ENCODE data around the gene ATP2A1.

The ATP2A1 gene

DNA sequence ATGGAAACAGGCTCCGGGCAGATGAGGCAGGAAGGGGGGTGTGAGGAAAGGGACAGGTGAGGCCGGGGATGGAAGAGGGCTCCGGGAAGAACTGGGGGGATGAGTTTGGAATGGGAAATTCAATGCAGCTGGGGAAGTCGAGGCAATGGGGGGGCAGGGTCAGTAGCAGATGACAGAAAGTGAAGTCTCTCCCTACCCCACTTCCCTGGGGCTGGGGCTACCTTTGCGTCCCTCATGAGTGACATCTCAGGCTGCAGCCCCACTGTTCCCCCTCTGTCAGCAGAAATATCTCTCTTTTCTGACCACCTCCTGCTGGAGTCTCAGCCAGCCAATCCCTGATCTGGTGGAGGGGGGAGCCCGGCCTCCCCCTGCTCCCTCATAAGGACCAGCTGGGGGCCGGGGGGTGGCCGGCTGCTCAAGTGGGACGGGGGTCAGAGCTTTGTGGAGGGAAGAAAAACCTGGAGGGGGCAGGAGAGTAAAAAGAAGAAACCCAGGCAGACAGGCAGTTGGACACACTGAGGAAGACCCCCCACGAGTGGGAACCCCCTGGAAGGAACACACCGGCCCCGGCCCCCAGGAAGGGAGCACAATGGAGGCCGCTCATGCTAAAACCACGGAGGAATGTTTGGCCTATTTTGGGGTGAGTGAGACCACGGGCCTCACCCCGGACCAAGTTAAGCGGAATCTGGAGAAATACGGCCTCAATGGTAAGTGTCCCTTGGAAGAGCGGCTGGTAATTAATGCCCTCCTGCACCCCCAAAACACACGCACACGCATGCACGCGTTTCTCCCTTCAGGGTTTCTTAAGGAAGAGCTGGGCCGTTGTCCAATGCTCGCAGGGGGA is at the start of gene ATP2A1:
Gene ATP2A1 (plus strand): TSS at position 406 of the 844 bp plus-strand sequence. CDS start 184 bp downstream, at position 590.
- no peak for DNase-seq (ENCODE audit: low read depth)

DNA sequence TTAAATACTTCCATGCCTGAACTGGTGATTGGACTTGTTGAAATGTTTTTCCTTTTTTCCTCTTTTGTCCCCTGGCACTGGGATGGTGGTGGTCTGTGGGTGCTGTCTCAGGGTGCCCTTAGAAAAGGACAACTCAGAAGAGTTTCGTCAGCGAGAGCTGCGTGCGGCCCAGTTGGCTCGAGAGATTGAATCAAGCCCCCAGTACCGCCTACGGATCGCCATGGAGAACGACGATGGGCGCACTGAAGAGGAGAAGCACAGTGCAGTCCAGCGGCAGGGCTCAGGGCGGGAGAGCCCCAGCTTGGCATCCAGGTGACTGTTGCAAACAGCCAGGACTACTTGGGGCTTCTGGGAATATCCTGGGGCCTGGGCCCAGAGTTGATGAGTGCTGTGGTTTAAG is 48.5 kb upstream of the ATP2A1 start:
- DNase-seq (ENCODE audit: low read depth) = no peak

- DNase-seq (ENCODE audit: low read depth) = no peak
Measured at GRCh38 chr16:28830531-28830930, 47.8 kb upstream of the ATP2A1 start.

- DNase-seq (ENCODE audit: low read depth) = no peak
Measured at GRCh38 chr16:28834349-28834748, 43.9 kb upstream of the ATP2A1 start.

DNA sequence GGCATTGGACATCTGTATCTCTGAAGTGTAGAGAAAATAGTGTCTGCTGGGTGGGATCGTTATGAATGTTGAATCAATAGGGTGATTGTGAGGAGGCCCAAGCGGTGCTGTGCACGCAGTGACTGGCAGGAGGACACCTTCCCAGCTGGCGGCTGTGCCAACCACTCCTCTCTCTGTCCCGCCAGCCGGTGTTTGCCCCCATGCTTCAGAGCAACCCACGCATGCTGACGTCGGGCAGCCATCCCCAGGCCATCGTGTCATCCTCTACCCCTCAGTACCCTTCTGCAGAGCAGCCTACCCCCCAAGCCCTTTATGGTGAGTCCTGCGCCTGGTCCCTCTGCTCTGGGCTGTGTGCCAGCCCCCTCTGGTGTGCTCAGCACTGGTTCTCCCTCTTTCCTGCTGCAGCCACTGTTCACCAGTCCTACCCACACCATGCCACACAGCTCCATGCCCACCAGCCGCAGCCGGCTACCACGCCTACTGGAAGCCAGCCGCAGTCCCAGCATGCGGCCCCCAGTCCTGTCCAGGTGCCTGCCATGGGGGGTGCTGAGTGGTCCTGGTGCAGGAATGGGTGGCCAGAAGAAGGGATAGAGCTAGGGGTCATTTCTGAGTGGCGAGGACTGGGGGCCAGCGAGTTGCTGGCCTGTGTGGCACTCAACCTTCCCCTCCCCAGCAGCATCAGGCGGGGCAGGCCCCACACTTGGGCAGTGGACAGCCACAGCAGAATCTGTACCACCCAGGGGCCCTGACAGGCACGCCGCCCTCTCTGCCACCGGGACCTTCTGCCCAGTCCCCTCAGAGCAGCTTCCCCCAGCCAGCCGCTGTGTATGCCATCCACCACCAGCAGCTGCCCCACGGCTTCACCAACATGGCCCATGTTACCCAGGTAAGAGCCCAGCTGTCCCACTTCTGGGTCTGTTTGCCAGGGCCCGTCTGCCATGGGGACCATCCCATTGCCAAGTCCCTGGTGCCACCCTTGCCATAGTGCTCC is 43.1 kb upstream of the ATP2A1 start:
- no peak for DNase-seq (ENCODE audit: low read depth)

DNA sequence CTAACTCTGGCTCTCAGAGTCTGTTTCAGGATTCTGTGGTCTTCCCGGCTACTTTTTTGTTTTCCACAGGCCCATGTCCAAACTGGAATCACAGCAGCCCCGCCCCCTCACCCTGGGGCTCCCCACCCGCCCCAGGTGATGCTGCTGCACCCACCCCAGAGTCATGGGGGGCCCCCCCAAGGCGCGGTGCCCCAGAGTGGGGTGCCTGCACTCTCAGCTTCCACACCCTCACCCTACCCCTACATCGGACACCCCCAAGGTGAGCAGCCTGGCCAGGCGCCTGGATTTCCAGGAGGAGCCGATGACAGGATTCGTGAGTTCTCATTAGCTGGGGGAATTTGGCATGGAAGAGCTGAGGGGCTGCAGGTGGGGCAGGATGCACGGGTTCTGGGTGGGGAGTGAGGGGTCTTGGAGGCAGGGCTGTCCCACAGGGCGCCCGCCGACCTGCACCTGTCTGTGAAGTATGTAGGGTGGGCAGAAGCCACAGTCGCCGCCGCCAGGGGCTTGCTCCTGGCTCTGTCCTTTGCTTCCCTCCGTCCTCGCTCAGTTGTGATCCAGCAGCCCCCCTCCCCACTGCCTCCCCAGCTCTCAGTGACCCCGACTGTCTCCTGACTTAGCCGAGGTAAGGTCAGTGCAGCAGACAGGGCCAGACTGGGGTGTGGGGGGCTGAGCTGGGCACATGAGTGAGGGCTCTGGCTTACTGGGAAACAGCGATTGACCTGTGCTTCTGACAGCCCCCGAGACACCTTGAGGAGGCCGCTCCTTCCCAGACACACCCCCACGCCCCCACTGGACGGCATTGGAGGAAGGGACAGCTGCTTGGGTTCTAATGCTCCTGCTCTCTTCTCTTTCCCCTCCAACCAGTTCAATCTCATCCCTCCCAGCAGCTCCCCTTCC is 42.2 kb upstream of the ATP2A1 start:
- no peak for DNase-seq (ENCODE audit: low read depth)

DNA sequence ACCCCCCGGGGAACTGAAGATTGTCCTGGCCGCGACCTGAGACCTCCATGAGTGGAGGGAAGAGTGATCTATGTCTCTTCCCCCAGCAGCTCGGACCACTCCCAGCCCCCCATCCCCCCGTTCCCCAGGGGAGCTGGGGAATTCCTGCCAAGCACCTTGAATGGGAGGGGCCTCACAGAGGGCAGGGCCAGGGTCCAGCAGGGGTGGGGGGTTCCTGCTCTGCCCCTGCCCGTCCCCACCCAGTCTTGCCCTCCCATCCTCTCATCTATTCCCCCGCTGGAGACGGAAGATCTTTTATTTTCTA is 41.6 kb upstream of the ATP2A1 start:
- DNase-seq (ENCODE audit: low read depth) = no peak

- DNase-seq (ENCODE audit: low read depth) = no peak
Measured at GRCh38 chr16:28837672-28838557, 40.4 kb upstream of the ATP2A1 start.

- no peak for DNase-seq (ENCODE audit: low read depth)
Measured at GRCh38 chr16:28838558-28838918, 39.8 kb upstream of the ATP2A1 start.

DNA sequence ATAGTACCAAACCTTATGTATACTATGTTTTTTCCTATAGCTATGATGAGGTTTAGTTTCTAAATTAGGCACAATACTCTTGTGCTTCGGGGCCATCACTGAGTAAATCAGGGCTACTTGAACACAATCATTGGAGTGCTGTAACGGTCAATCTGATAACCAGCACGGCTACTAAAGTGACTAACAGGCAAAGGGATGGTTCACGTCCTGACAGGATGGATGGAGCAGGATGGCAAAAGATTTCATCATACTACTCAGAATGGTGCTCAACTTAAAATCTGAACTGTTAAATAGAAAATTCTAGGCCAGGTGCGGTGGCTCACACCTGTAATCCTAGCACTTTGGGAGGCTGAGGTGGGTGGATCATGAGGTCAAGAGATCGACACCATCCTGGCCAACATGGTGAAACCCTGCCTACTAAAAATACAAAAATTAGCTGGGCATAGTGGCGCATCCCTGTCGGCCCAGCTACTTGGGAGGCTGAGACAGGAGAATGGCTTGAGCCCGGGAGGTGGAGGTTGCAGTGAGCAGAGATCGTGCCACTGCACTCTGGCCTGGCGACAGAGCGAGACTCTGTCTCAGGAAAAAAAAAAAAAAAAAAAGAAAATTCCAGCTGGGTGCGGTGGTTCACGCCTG is 39.2 kb upstream of the ATP2A1 start:
- DNase-seq (ENCODE audit: low read depth) = no peak

GRCh38 chr16:28839899-28840298 is 38.4 kb upstream of the ATP2A1 start:
- DNase-seq (ENCODE audit: low read depth) = peak; percentile 51

GRCh38 chr16:28842696-28843095 is 35.6 kb upstream of the ATP2A1 start:
- DNase-seq (ENCODE audit: low read depth) = no peak

- DNase-seq (ENCODE audit: low read depth) = no peak
Measured at GRCh38 chr16:28843766-28844165, 34.5 kb upstream of the ATP2A1 start.

DNA sequence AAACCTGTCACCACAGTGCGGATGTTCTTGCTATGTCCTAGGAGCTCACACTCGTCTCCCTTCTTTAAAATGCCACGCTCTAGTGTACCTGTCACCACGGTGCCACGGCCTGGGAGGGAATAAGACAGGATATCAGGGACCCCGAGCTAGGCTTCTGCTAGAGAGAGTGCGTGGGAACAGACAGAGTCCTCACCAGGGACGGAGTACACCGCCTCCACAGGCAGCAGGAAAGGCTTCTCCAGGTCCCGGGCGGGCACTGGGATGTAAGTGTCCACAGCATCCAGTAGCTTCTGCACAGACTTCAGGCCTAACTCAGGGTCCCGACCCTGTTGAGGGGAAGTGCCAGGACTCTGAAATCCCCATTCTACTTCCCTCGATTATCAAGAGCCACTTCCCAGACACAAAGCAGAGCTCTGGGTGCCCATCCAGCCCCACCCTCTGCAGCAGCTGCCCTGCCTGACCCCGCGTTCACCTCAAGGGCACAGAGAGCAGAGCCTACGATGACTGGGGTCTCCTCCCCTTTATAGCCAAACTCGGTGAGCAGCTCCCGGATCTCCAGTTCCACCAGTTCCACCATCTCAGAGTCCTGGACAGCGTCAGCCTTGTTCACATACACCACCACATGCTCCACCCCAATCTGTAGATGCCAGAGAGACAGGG is 33.9 kb upstream of the ATP2A1 start:
- DNase-seq (ENCODE audit: low read depth) = no peak

DNA sequence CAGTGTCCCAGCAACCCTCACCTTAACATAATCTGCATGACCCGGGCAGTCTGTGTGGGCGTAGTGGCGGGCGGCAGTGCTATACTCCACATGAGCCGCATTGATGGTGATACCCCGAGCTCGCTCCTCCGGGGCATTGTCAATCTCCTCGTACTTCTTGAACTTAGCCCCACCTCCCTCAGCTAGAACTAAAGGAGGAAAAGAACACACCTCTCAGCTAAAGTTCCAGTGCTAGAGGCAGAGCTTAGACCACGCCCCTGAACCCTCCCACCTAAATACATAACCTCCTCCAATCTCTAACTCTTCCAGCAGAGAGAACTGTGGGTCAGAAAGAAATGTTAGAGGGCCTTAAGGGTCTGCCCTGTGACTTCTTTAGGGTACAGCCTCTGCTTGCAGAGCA is 33.0 kb upstream of the ATP2A1 start:
- DNase-seq (ENCODE audit: low read depth) = no peak

DNA sequence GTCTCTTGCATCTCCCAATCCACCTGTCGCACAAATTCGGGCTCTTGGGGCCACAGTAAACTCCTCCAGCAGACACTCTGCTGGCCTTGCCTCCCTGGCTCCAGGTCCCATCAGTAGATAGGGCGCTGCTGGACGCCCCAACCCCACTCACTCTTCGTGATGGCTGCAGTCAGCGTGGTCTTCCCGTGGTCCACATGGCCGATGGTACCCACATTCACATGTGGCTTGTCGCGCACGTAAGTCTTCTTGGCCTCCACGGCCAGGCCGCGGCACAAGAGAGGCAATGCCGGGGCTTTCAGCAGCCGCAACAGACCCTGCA is 32.6 kb upstream of the ATP2A1 start:
- DNase-seq (ENCODE audit: low read depth) = no peak

- DNase-seq (ENCODE audit: low read depth) = peak; percentile 99
Measured at GRCh38 chr16:28846080-28846932, 32.0 kb upstream of the ATP2A1 start, which contains the start of gene TUFM. Gene TUFM (minus strand): TSS chr16:28846348. CDS start chr16:28846269, 79 bp downstream.

- DNase-seq (ENCODE audit: low read depth) = no peak
Measured at GRCh38 chr16:28846933-28847273, 31.4 kb upstream of the ATP2A1 start.

DNA sequence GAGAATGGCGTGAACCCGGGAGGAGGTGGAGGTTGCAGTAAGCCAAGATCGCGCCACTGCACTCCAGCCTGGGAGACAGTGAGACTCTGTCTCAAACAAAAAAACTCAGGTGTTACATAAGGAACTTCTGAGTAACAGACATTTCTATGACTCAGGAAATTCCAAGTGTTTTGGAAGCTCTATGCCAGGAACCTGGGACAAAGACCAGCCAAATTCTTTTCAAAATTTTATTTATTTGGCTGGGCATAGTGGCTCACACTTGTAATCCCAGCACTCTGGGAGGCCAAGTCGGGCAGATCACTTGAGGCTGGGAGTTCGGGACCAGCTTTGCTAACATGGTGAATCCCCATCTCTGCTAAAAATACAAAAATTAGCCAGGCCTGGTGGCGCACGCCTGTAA is 19.9 kb upstream of the ATP2A1 start:
- DNase-seq (ENCODE audit: low read depth) = no peak

Measured in fibroblast of gingiva (primary cell).